CD14-positive monocyte (primary cell): ENCODE measurements around the gene CDH4. TPM values are rescaled to one million over a fixed set of nuclear protein-coding genes. Genes with fewer than 3 reads are reported as not detected.

Experiments
- DNase-seq, 3 donors: peaks; one replicate each; pipeline ENCODE4 v3.0.0-alpha.2; 2011 to 2022
- H2AFZ ChIP-seq: 2 replicates; pipeline ENCODE4 v1.6.0; 2012; ENCODE audit warnings: mild to moderate bottlenecking, low read depth, low read length, inconsistent platforms; ENCODE audit not compliant: insufficient read depth, poor library complexity, severe bottlenecking
- H3K27ac ChIP-seq, 2 donors: 1 replicate in 1 of 2; 2 replicates in 1 of 2; pipeline ENCODE4 v1.5.1; 2012 to 2013; ENCODE audit warnings: low read length in 2 of 2, control low read depth in 1 of 2, inconsistent platforms in 1 of 2, low read depth in 1 of 2, mild to moderate bottlenecking in 1 of 2
- H3K27me3 ChIP-seq, 2 donors: one replicate each; pipeline versions ENCODE4 v1.6.0 to v1.6.1; 2011 to 2013; ENCODE audit warnings: low read length in 2 of 2; ENCODE audit not compliant: control insufficient read depth in 2 of 2, insufficient read depth in 2 of 2
- H3K36me3 ChIP-seq, 2 donors: replicated peaks in 1 of 2; 1 replicate in 1 of 2; 2 replicates in 1 of 2; pipeline versions ENCODE4 v1.5.1 to v1.6.1; 2012 to 2013; ENCODE audit warnings: low read length in 2 of 2, control low read depth in 1 of 2, inconsistent platforms in 1 of 2, mild to moderate bottlenecking in 1 of 2; ENCODE audit not compliant: insufficient read depth in 2 of 2, control insufficient read depth in 1 of 2
- H3K4me1 ChIP-seq, 2 donors: 1 replicate in 1 of 2; 2 replicates in 1 of 2; pipeline versions ENCODE4 v1.5.1 to v1.6.1; 2012 to 2013; ENCODE audit warnings: low read length in 2 of 2, control low read depth in 1 of 2, inconsistent platforms in 1 of 2, mild to moderate bottlenecking in 1 of 2, moderate library complexity in 1 of 2; ENCODE audit not compliant: insufficient read depth in 2 of 2, control insufficient read depth in 1 of 2
- H3K4me2 ChIP-seq: replicated peaks from 2 replicates; pipeline ENCODE3; 2012; ENCODE audit warnings: low read length, moderate library complexity, mild to moderate bottlenecking; ENCODE audit not compliant: poor library complexity, severe bottlenecking; ENCODE audit errors: extremely low read depth
- H3K4me3 ChIP-seq, 3 experiments: fragments of 200-600 bp in 1 of 3; sonication (generic) in 1 of 3; replicated peaks in 1 of 3; 1 replicate in 2 of 3; 2 replicates in 1 of 3; pipeline ENCODE4 v1.5.1; 2011 to 2013; ENCODE audit warnings: low read length in 3 of 3, mild to moderate bottlenecking in 3 of 3, control low read depth in 2 of 3, low read depth in 2 of 3, inconsistent platforms in 1 of 3, moderate library complexity in 1 of 3
- H3K79me2 ChIP-seq: 2 replicates; pipeline ENCODE4 v1.6.0; 2012; ENCODE audit warnings: mild to moderate bottlenecking, control low read depth, inconsistent platforms, low read length, moderate library complexity; ENCODE audit not compliant: insufficient read depth
- H3K9ac ChIP-seq: 2 replicates; pipeline ENCODE4 v1.6.0; 2017; ENCODE audit warnings: low read length, mild to moderate bottlenecking; ENCODE audit not compliant: insufficient read depth, poor library complexity, severe bottlenecking
- H3K9me3 ChIP-seq, 2 donors: replicated peaks in 1 of 2; 1 replicate in 1 of 2; 2 replicates in 1 of 2; pipeline versions ENCODE4 v1.5.1 to v1.6.1; 2012 to 2013; ENCODE audit warnings: low read length in 2 of 2, control low read depth in 1 of 2; ENCODE audit not compliant: control insufficient read depth in 1 of 2, insufficient read depth in 1 of 2
- H4K20me1 ChIP-seq: 2 replicates; pipeline ENCODE4 v1.6.0; 2012; ENCODE audit warnings: mild to moderate bottlenecking, low read length, control low read depth, moderate library complexity; ENCODE audit not compliant: insufficient read depth
- H3K27ac Mint-ChIP-seq, 7 donors: one replicate each; pipeline ENCODE4 v1.8.0; 2020; ENCODE audit warnings: mild to moderate bottlenecking in 7 of 7, mixed read lengths in 7 of 7, moderate library complexity in 6 of 7, inconsistent platforms in 2 of 7
- H3K27me3 Mint-ChIP-seq, 3 donors: one replicate each; pipeline ENCODE4 v1.8.0; 2021 to 2022; ENCODE audit warnings: low read depth in 3 of 3, mild to moderate bottlenecking in 3 of 3, mixed read lengths in 3 of 3, moderate library complexity in 3 of 3, inconsistent platforms in 1 of 3
- H3K36me3 Mint-ChIP-seq, 2 donors: one replicate each; pipeline ENCODE4 v1.8.0; 2020; ENCODE audit warnings: mixed read lengths in 2 of 2, inconsistent platforms in 1 of 2, mild to moderate bottlenecking in 1 of 2
- H3K4me1 Mint-ChIP-seq: one replicate; pipeline ENCODE4 v1.8.0; 2020; ENCODE audit warnings: mild to moderate bottlenecking, mixed read lengths
- H3K4me3 Mint-ChIP-seq, 2 donors: one replicate each; pipeline ENCODE4 v1.8.0; 2020; ENCODE audit warnings: mild to moderate bottlenecking in 2 of 2, mixed read lengths in 2 of 2, moderate library complexity in 1 of 2
- H3K9me3 Mint-ChIP-seq, 7 donors: one replicate each; pipeline ENCODE4 v1.8.0; 2020 to 2022; ENCODE audit warnings: mixed read lengths in 7 of 7, mild to moderate bottlenecking in 6 of 7, moderate library complexity in 6 of 7, inconsistent platforms in 2 of 7
- WGBS: methylation state at CpG from one replicate; pipeline ENCODE4 v1.1.5; 2013; ENCODE audit warnings: missing lambda C conversion rate; ENCODE audit not compliant: insufficient coverage; 5-methylcytosine and 5-hydroxymethylcytosine counted together
- intact Hi-C, 2 donors: fragments of 100-400 bp; cut with micrococcal nuclease; formaldehyde crosslinking; loops; one replicate each; pipeline versions ENCODE4 v1.15.0 to v1.15.1; 2023
- polyA plus RNA-seq, 3 donors: library from polyadenylated mRNA; depleted of rRNA in 1 of 3; unstranded in 2 of 3; stranded (reverse) in 1 of 3; fragments of 300-500 nt in 2 of 3; fragments of >200 nt in 1 of 3; fragmentation: Illumina TruSeq in 2 of 3; gene quantifications; 1 replicate in 2 of 3; 2 replicates in 1 of 3; pipeline ENCODE4 v1.2.3, GENCODE V29; 2012 to 2021
- TF ChIP-seq, protein P1 (sequence below): fragments of 200-600 bp; IDR thresholded peaks from one replicate; pipeline ENCODE4 v1.8.0; 2022; ENCODE audit warnings: antibody characterized with exemption, mild to moderate bottlenecking

The CDH4 gene
- polyA plus RNA-seq, 3 donors, result not detected

DNA sequence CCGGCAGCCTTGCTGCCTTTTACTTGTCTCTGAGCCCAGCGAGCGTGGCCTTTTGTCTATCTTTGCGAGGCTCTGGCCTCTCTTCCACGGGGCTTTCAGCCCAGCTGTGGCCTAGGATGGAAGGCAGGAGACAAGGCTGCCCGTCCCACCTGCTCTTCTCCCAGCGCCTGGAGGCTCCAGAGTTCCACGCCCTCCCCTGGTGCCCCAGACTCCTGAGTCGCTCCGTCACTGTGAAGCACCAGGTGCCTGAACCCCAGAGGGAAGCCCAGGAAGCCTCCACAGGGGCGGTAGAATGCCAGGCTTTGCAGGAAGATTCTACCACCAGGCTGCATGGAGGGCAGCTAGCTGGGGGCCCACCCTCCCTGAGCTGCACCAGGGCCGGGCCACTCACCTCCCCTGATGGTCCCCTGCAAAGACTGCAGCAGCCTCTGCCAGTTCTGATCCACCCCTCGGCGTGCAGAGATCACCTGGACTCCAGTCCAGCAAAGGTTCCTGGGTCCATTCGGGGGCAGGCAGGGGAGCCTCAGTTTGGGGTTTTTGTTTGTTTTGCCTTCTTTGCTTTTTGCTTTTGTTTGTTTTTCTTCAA is 384.6 kb downstream of the CDH4 start:
- H3K4me1 Mint-ChIP-seq, result no peaks in the 10 kb centered on the region
- H3K27ac Mint-ChIP-seq, result no peak overlapping the region
- peaks cover 0 to 52% (median 27%) of the 10 kb centered on the region in 7 donors for H3K9me3 Mint-ChIP-seq
- no peak overlapping the region for H3K27ac ChIP-seq
- H3K36me3 ChIP-seq, result no peaks in the 10 kb centered on the region
- H3K4me3 Mint-ChIP-seq, result no peak overlapping the region
- H3K4me2 ChIP-seq, result no peak overlapping the region
- no peak overlapping the region for H2AFZ ChIP-seq
- 85% methylated on average over 11 of the region's 15 CpGs for WGBS
- H3K27me3 Mint-ChIP-seq, result peaks cover 1 to 3% (median 1%) of the 10 kb centered on the region in 3 donors
- peaks cover 6 to 91% of the 10 kb centered on the region in 2 donors for H3K9me3 ChIP-seq
- no peaks in the 10 kb centered on the region for H3K4me1 ChIP-seq
- no peak overlapping the region for H3K9ac ChIP-seq
- TF ChIP-seq, protein P1, sequence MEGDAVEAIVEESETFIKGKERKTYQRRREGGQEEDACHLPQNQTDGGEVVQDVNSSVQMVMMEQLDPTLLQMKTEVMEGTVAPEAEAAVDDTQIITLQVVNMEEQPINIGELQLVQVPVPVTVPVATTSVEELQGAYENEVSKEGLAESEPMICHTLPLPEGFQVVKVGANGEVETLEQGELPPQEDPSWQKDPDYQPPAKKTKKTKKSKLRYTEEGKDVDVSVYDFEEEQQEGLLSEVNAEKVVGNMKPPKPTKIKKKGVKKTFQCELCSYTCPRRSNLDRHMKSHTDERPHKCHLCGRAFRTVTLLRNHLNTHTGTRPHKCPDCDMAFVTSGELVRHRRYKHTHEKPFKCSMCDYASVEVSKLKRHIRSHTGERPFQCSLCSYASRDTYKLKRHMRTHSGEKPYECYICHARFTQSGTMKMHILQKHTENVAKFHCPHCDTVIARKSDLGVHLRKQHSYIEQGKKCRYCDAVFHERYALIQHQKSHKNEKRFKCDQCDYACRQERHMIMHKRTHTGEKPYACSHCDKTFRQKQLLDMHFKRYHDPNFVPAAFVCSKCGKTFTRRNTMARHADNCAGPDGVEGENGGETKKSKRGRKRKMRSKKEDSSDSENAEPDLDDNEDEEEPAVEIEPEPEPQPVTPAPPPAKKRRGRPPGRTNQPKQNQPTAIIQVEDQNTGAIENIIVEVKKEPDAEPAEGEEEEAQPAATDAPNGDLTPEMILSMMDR, result no peak
- no peaks in the 10 kb centered on the region for H3K27me3 ChIP-seq
- intact Hi-C loops, result no loop called here
- H3K4me3 ChIP-seq, result no peak overlapping the region
- no peaks in the 10 kb centered on the region for H4K20me1 ChIP-seq
- no peaks in the 10 kb centered on the region for H3K79me2 ChIP-seq
- no peak for DNase-seq
- H3K36me3 Mint-ChIP-seq, result no peaks in the 10 kb centered on the region

DNA sequence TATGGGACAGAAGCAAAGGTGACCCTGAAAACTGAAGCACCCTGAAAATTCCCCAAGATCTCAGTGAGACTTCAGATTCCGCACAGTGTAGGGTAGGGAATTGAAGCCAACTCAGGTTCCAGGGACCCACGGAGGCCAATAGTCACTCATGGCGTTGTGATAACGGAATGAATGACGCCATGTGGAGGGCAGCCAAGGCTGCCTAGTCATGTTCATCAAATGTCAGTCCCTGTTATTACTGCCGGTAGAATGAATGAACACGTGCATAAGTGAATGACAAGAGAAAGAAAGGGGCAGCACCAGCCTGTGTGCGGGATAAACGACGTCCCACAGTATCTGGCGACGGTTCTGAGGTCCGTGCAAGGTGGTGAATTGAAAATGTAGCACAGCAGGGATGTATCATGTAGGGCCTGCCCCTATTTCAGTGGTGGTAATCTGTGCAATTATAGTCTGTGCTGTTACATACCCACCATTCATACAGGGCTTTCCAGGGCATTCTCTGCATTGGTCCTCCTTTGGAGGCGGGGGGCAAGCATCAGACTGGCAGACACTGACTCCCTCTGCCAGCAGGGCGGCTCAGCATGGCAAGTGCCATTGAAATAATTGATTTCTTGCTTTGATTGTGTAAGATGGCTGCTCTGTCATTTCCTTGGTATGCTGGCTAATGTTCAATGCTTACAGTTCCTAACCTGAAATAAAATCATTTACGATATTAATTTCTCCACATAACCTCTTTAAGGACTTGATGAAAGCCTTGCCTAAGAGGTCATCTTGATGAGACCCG is 386.9 kb downstream of the CDH4 start:
- Histone ChIP-seq H3K9me3 (peaks cover 0 to 98% of the 10 kb centered on the region in 2 donors), H3K36me3 (no peaks in the 10 kb centered on the region), H4K20me1 (no peaks in the 10 kb centered on the region), H3K27ac (no peak overlapping the region), H3K9ac (no peak overlapping the region), H3K4me1 (no peaks in the 10 kb centered on the region), H3K79me2 (no peaks in the 10 kb centered on the region), H3K4me3 (no peak overlapping the region), H3K27me3 (no peaks in the 10 kb centered on the region), H2AFZ (no peak overlapping the region), H3K4me2 (no peak overlapping the region)
- 96% methylated on average over 12 of the region's 17 CpGs for WGBS
- DNase-seq, result no peak
- Mint-ChIP-seq H3K4me1 (no peaks in the 10 kb centered on the region), H3K27ac (no peak overlapping the region), H3K4me3 (no peak overlapping the region), H3K9me3 (peaks cover 4 to 53% (median 29%) of the 10 kb centered on the region in 7 donors), H3K27me3 (peaks cover 1 to 4% (median 3%) of the 10 kb centered on the region in 3 donors), H3K36me3 (no peaks in the 10 kb centered on the region)
- intact Hi-C loops, result no loop called here
- TF ChIP-seq, protein P1, result no peak
